Neuron (in vitro differentiated cells): ENCODE data around the gene TMEM80.
"Not testable (repeated sequence)": the region's sequence is repeated elsewhere in the genome, so short reads cannot be mapped to it uniquely, and the experiment has no call there.

ENCODE experiments used
- H2AFZ ChIP-seq: one replicate; pipeline ENCODE4 v1.6.1; 2013; ENCODE audit warnings: low read depth, mild to moderate bottlenecking, inconsistent platforms, low read length, moderate library complexity
- H3K27me3 ChIP-seq: one replicate; pipeline ENCODE4 v1.6.1; 2013; ENCODE audit warnings: low read length; ENCODE audit not compliant: insufficient read depth
- H3K36me3 ChIP-seq: one replicate; pipeline ENCODE4 v1.6.1; 2013; ENCODE audit warnings: low read length; ENCODE audit not compliant: insufficient read depth
- H3K4me1 ChIP-seq: one replicate; pipeline ENCODE4 v1.6.1; 2013; ENCODE audit warnings: low read length; ENCODE audit not compliant: insufficient read depth
- H3K4me3 ChIP-seq: 2 replicates; pipeline ENCODE4 v1.5.1; 2013; ENCODE audit warnings: mild to moderate bottlenecking, low read length, moderate library complexity
- H3K9me3 ChIP-seq: one replicate; pipeline ENCODE4 v1.6.1; 2013; ENCODE audit warnings: low read length

The TMEM80 gene

GRCh38 chr11:724049-724777, 28.6 kb downstream of the TMEM80 start:
- no peak overlapping the region for H3K4me3 ChIP-seq
- H3K27me3 ChIP-seq = peaks cover 70% of the 10 kb centered on the region
- H2AFZ ChIP-seq = no peak overlapping the region
- no peaks in the 10 kb centered on the region for H3K9me3 ChIP-seq
- no peaks in the 10 kb centered on the region for H3K4me1 ChIP-seq
- no peaks in the 10 kb centered on the region for H3K36me3 ChIP-seq

GRCh38 chr11:724778-725386, 29.3 kb downstream of the TMEM80 start:
- Histone ChIP-seq H3K27me3 (peaks cover 65% of the 10 kb centered on the region), H3K4me1 (no peaks in the 10 kb centered on the region), H3K4me3 (no peak overlapping the region), H3K36me3 (no peaks in the 10 kb centered on the region), H2AFZ (no peak overlapping the region), H3K9me3 (no peaks in the 10 kb centered on the region)

GRCh38 chr11:725624-726202, 30.1 kb downstream of the TMEM80 start:
- Histone ChIP-seq H2AFZ (no peak overlapping the region), H3K36me3 (no peaks in the 10 kb centered on the region), H3K4me3 (no peak overlapping the region), H3K4me1 (no peaks in the 10 kb centered on the region), H3K9me3 (no peaks in the 10 kb centered on the region), H3K27me3 (peaks cover 57% of the 10 kb centered on the region)

GRCh38 chr11:726278-727220, 30.9 kb downstream of the TMEM80 start:
- H3K9me3 ChIP-seq = no peaks in the 10 kb centered on the region
- H3K36me3 ChIP-seq = no peaks in the 10 kb centered on the region
- no peak overlapping the region for H2AFZ ChIP-seq
- peaks cover 49% of the 10 kb centered on the region for H3K27me3 ChIP-seq
- H3K4me3 ChIP-seq = no peak overlapping the region
- no peaks in the 10 kb centered on the region for H3K4me1 ChIP-seq

GRCh38 chr11:727281-727701, 31.7 kb downstream of the TMEM80 start:
- Histone ChIP-seq H3K9me3 (no peaks in the 10 kb centered on the region), H3K4me3 (no peak overlapping the region), H3K27me3 (peaks cover 42% of the 10 kb centered on the region), H3K4me1 (no peaks in the 10 kb centered on the region), H2AFZ (no peak overlapping the region), H3K36me3 (no peaks in the 10 kb centered on the region)

GRCh38 chr11:727859-728748, 32.5 kb downstream of the TMEM80 start:
- no peak overlapping the region for H3K4me3 ChIP-seq
- H3K27me3 ChIP-seq = peaks cover 39% of the 10 kb centered on the region

GRCh38 chr11:728901-729491, 33.4 kb downstream of the TMEM80 start:
- Histone ChIP-seq H3K4me1 (no peaks in the 10 kb centered on the region), H3K4me3 (no peak overlapping the region), H3K36me3 (no peaks in the 10 kb centered on the region), H3K9me3 (no peaks in the 10 kb centered on the region), H3K27me3 (peaks cover 35% of the 10 kb centered on the region), H2AFZ (no peak overlapping the region)

More at GRCh38 chr11:727859-728748, 32.5 kb downstream of the TMEM80 start:
- Histone ChIP-seq H3K4me1 (no peaks in the 10 kb centered on the region), H3K9me3 (no peaks in the 10 kb centered on the region), H3K36me3 (no peaks in the 10 kb centered on the region), H2AFZ (no peak overlapping the region)

- Histone ChIP-seq H3K9me3 (no peaks in the 10 kb centered on the region), H3K4me1 (no peaks in the 10 kb centered on the region), H3K27me3 (peaks cover 29% of the 10 kb centered on the region), H2AFZ (no peak overlapping the region), H3K4me3 (no peak overlapping the region), H3K36me3 (no peaks in the 10 kb centered on the region)
Observed at GRCh38 chr11:729492-730074, 34.0 kb downstream of the TMEM80 start.

GRCh38 chr11:733072-733471, 37.5 kb downstream of the TMEM80 start:
- H3K27me3 ChIP-seq = no peaks in the 10 kb centered on the region
- H3K9me3 ChIP-seq = no peaks in the 10 kb centered on the region
- no peak overlapping the region for H2AFZ ChIP-seq
- peaks cover 11% of the 10 kb centered on the region for H3K4me1 ChIP-seq
- H3K36me3 ChIP-seq = no peaks in the 10 kb centered on the region
- H3K4me3 ChIP-seq = no peak overlapping the region

- H3K27me3 ChIP-seq, H2AFZ ChIP-seq, H3K36me3 ChIP-seq, H3K9me3 ChIP-seq, H3K4me3 ChIP-seq: not testable (repeated sequence)
- peaks cover 17% of the 10 kb centered on the region for H3K4me1 ChIP-seq
Observed at GRCh38 chr11:734541-734940, 38.9 kb downstream of the TMEM80 start.

- Histone ChIP-seq H3K4me3 (peak overlapping the region; percentile 6), H3K27me3 (no peaks in the 10 kb centered on the region), H3K9me3 (no peaks in the 10 kb centered on the region), H2AFZ (no peak overlapping the region), H3K36me3 (no peaks in the 10 kb centered on the region), H3K4me1 (peaks cover 21% of the 10 kb centered on the region)
Observed at GRCh38 chr11:737366-737765, 41.8 kb downstream of the TMEM80 start.
